Astrocyte (in vitro differentiated cells and primary cell): Measurements from ENCODE around the gene CALU. TPM values are rescaled to one million over a fixed set of nuclear protein-coding genes. Genes with fewer than 3 reads are reported as not detected.

Experiments
- DNase-seq: peaks from one replicate; pipeline ENCODE4 v3.0.0-alpha.2; 2010; ENCODE audit warnings: low read depth
- FAIRE-seq: peaks from 2 replicates; lab custom pipeline; 2011; peaks lifted over from hg19 to GRCh38; lab: Jason Lieb, UNC
- H2AFZ ChIP-seq: 2 replicates; pipeline ENCODE4 v1.6.0; 2012; ENCODE audit warnings: low read depth, low read length, inconsistent platforms
- H3K27ac ChIP-seq: 2 replicates; pipeline ENCODE4 v1.5.1; 2011; ENCODE audit warnings: low read depth, low read length, inconsistent platforms
- H3K27me3 ChIP-seq: 2 replicates; pipeline ENCODE4 v1.6.0; 2011; ENCODE audit warnings: low read length, inconsistent platforms; ENCODE audit not compliant: insufficient read depth
- H3K36me3 ChIP-seq: 2 replicates; pipeline ENCODE4 v1.5.1; 2011; ENCODE audit warnings: low read length, inconsistent platforms; ENCODE audit not compliant: insufficient read depth
- H3K4me1 ChIP-seq: 2 replicates; pipeline ENCODE4 v1.5.1; 2011; ENCODE audit warnings: low read length, inconsistent platforms; ENCODE audit not compliant: insufficient read depth
- H3K4me2 ChIP-seq: 2 replicates; pipeline ENCODE4 v1.6.0; 2012; ENCODE audit warnings: low read length, inconsistent platforms
- H3K4me3 ChIP-seq: 2 replicates; pipeline ENCODE4 v1.5.1; 2011; ENCODE audit warnings: low read depth, mild to moderate bottlenecking, low read length, inconsistent platforms; ENCODE audit not compliant: insufficient read depth
- H3K79me2 ChIP-seq: 2 replicates; pipeline ENCODE4 v1.6.0; 2012; ENCODE audit warnings: mild to moderate bottlenecking, low read length, inconsistent platforms; ENCODE audit not compliant: insufficient read depth
- H3K9ac ChIP-seq: 2 replicates; pipeline ENCODE4 v1.6.0; 2012; ENCODE audit warnings: mild to moderate bottlenecking, low read length, inconsistent platforms
- H3K9me3 ChIP-seq: 2 replicates; pipeline ENCODE4 v1.5.1; 2012; ENCODE audit warnings: low read depth, mild to moderate bottlenecking, low read length, inconsistent platforms; ENCODE audit not compliant: insufficient read depth
- H4K20me1 ChIP-seq: 2 replicates; pipeline ENCODE4 v1.6.0; 2012; ENCODE audit warnings: low read length, inconsistent platforms; ENCODE audit not compliant: insufficient read depth
- H3K27ac Mint-ChIP-seq: one replicate; pipeline ENCODE4 v1.8.0; 2021; ENCODE audit warnings: mild to moderate bottlenecking, mixed read lengths; ENCODE audit not compliant: unreplicated experiment
- H3K27me3 Mint-ChIP-seq: one replicate; pipeline ENCODE4 v1.8.0; 2021; ENCODE audit warnings: low read depth, mixed read lengths; ENCODE audit not compliant: unreplicated experiment
- H3K36me3 Mint-ChIP-seq: one replicate; pipeline ENCODE4 v1.8.0; 2021; ENCODE audit warnings: low read depth, mixed read lengths; ENCODE audit not compliant: unreplicated experiment
- H3K4me1 Mint-ChIP-seq: one replicate; pipeline ENCODE4 v1.8.0; 2021; ENCODE audit warnings: low read depth, mixed read lengths; ENCODE audit not compliant: unreplicated experiment
- H3K4me3 Mint-ChIP-seq: one replicate; pipeline ENCODE4 v1.8.0; 2021; ENCODE audit warnings: mild to moderate bottlenecking, moderate library complexity, mixed read lengths; ENCODE audit not compliant: unreplicated experiment
- H3K9me3 Mint-ChIP-seq: one replicate; pipeline ENCODE4 v1.8.0; 2021; ENCODE audit warnings: mild to moderate bottlenecking, mixed read lengths; ENCODE audit not compliant: unreplicated experiment
- CTCF ChIP-seq: IDR thresholded peaks from 2 replicates; pipeline ENCODE4 v1.5.1; 2011; ENCODE audit warnings: low read depth, mild to moderate bottlenecking, inconsistent platforms, low read length, moderate library complexity; ENCODE audit not compliant: insufficient read depth
- EZH2 ChIP-seq: IDR thresholded peaks from 2 replicates; pipeline ENCODE4 v1.6.1; 2012; ENCODE audit warnings: mild to moderate bottlenecking, low read length, inconsistent platforms; ENCODE audit not compliant: insufficient read depth
- total RNA-seq: library from RNA; stranded (reverse); gene quantifications from 2 replicates; pipeline ENCODE4 v1.2.1, GENCODE V29; 2021

Gene CALU
- total RNA-seq, 1 donor from 2014 or later, result 670 TPM

GRCh38 chr7:128729494-128729893 is 9.7 kb upstream of the CALU start:
- no peak overlapping the region for H3K27ac ChIP-seq
- H3K36me3 ChIP-seq, result no peaks in the 10 kb centered on the region
- no peaks in the 10 kb centered on the region for H4K20me1 ChIP-seq
- H3K27ac Mint-ChIP-seq, result no peak overlapping the region
- H3K4me3 Mint-ChIP-seq, result no peak overlapping the region
- peaks cover 2% of the 10 kb centered on the region for H3K4me1 Mint-ChIP-seq
- DNase-seq (no peak), FAIRE-seq (no peak)
- H3K27me3 Mint-ChIP-seq, result peaks cover 21% of the 10 kb centered on the region
- no peaks in the 10 kb centered on the region for H3K9me3 ChIP-seq
- H3K4me2 ChIP-seq, result no peak overlapping the region
- peaks cover 4% of the 10 kb centered on the region for H3K36me3 Mint-ChIP-seq
- no peaks in the 10 kb centered on the region for H3K9me3 Mint-ChIP-seq
- no peak overlapping the region for H3K9ac ChIP-seq
- H3K4me3 ChIP-seq, result no peak overlapping the region
- H2AFZ ChIP-seq, result no peak overlapping the region
- TF ChIP-seq CTCF, result no peak
- TF ChIP-seq EZH2, result no peak
- H3K27me3 ChIP-seq, result peaks cover 7% of the 10 kb centered on the region
- peaks cover 10% of the 10 kb centered on the region for H3K4me1 ChIP-seq
- no peaks in the 10 kb centered on the region for H3K79me2 ChIP-seq

- DNase-seq (no peak), FAIRE-seq (no peak)
- Histone ChIP-seq H3K9ac (no peak overlapping the region), H3K9me3 (no peaks in the 10 kb centered on the region), H3K79me2 (no peaks in the 10 kb centered on the region), H3K4me1 (peaks cover 10% of the 10 kb centered on the region), H3K36me3 (no peaks in the 10 kb centered on the region), H3K27me3 (peaks cover 3% of the 10 kb centered on the region), H2AFZ (no peak overlapping the region), H3K27ac (no peak overlapping the region), H4K20me1 (no peaks in the 10 kb centered on the region), H3K4me3 (no peak overlapping the region), H3K4me2 (no peak overlapping the region)
- peaks cover 2% of the 10 kb centered on the region for H3K4me1 Mint-ChIP-seq
- H3K27me3 Mint-ChIP-seq, result peaks cover 15% of the 10 kb centered on the region
- no peak overlapping the region for H3K27ac Mint-ChIP-seq
- H3K9me3 Mint-ChIP-seq, result peaks cover 5% of the 10 kb centered on the region
- H3K4me3 Mint-ChIP-seq, result no peak overlapping the region
- H3K36me3 Mint-ChIP-seq, result peaks cover 9% of the 10 kb centered on the region
- no peak for TF ChIP-seq CTCF
- TF ChIP-seq EZH2, result no peak
These were observed 8.0 kb upstream of the CALU start for GRCh38 chr7:128731184-128731583.

GRCh38 chr7:128732521-128733277 is 6.5 kb upstream of the CALU start:
- H3K9me3 Mint-ChIP-seq, result peaks cover 5% of the 10 kb centered on the region
- H3K27ac Mint-ChIP-seq, result no peak overlapping the region
- peaks cover 9% of the 10 kb centered on the region for H3K36me3 Mint-ChIP-seq

More at GRCh38 chr7:128732521-128733277, 6.5 kb upstream of the CALU start:
- H3K27me3 Mint-ChIP-seq, result peaks cover 13% of the 10 kb centered on the region
- no peaks in the 10 kb centered on the region for H3K79me2 ChIP-seq
- peaks cover 15% of the 10 kb centered on the region for H3K4me1 ChIP-seq
- no peaks in the 10 kb centered on the region for H3K36me3 ChIP-seq
- H3K4me3 Mint-ChIP-seq, result no peak overlapping the region
- H3K4me3 ChIP-seq, result no peak overlapping the region
- H3K27ac ChIP-seq, result no peak overlapping the region
- peaks cover 2% of the 10 kb centered on the region for H3K4me1 Mint-ChIP-seq
- DNase-seq (no peak), FAIRE-seq (no peak)
- no peaks in the 10 kb centered on the region for H3K9me3 ChIP-seq
- no peak overlapping the region for H2AFZ ChIP-seq
- no peak overlapping the region for H3K4me2 ChIP-seq
- no peak overlapping the region for H3K9ac ChIP-seq
- peaks cover 3% of the 10 kb centered on the region for H3K27me3 ChIP-seq
- TF ChIP-seq CTCF, result no peak
- no peak for TF ChIP-seq EZH2
- no peaks in the 10 kb centered on the region for H4K20me1 ChIP-seq
